ENCODE measurements around the gene RASAL1.

Gene RASAL1

GRCh38 chr12:113086249-113087164 lies 49.1 kb downstream of the RASAL1 start:
- no peak for DNase-seq
- intact Hi-C loops (cut with DNase I) = no loop called here

GRCh38 chr12:113083863-113084435 lies 51.6 kb downstream of the RASAL1 start:
- no peak for DNase-seq

GRCh38 chr12:113082486-113083148 lies 52.9 kb downstream of the RASAL1 start:
- peak in 1 of 10 donors; percentile 20 for DNase-seq
- intact Hi-C loops (cut with DNase I) = no loop called here

More at GRCh38 chr12:113083863-113084435, 51.6 kb downstream of the RASAL1 start:
- intact Hi-C loops (cut with DNase I) = no loop called here

- intact Hi-C loops (cut with DNase I) = no loop called here
- DNase-seq = no peak
Measured at GRCh38 chr12:113081873-113082272, 53.7 kb downstream of the RASAL1 start.

- DNase-seq = peak in 1 of 10 donors; percentile 61
- intact Hi-C loops (cut with DNase I) = no loop called here
Measured at GRCh38 chr12:113077859-113078255, 57.7 kb downstream of the RASAL1 start.

- peak in 1 of 10 donors; percentile 73 for DNase-seq
- intact Hi-C loops (cut with DNase I) = no loop called here
Measured at GRCh38 chr12:113077057-113077858, 58.3 kb downstream of the RASAL1 start.

- DNase-seq = no peak
- intact Hi-C loops (cut with DNase I) = no loop called here
Measured at GRCh38 chr12:113075137-113075683, 60.4 kb downstream of the RASAL1 start.

- no peak for DNase-seq
- intact Hi-C loops (cut with DNase I) = no loop called here
Measured at GRCh38 chr12:113073586-113073985, 62.0 kb downstream of the RASAL1 start.

GRCh38 chr12:113072136-113072535 lies 63.4 kb downstream of the RASAL1 start:
- intact Hi-C loops (cut with DNase I) = no loop called here
- no peak for DNase-seq

GRCh38 chr12:113071135-113072112 lies 64.1 kb downstream of the RASAL1 start:
- intact Hi-C loops (cut with DNase I) = no loop called here
- DNase-seq = peak in 6 of 10 donors; percentile 39 to 90 (median 60)

- intact Hi-C loops (cut with DNase I) = no loop called here
- DNase-seq = no peak
Measured at GRCh38 chr12:113070117-113070906, 65.2 kb downstream of the RASAL1 start.

- intact Hi-C loops (cut with DNase I) = no loop called here
- DNase-seq = no peak
Measured at GRCh38 chr12:113069751-113070116, 65.8 kb downstream of the RASAL1 start.

GRCh38 chr12:113069149-113069548 lies 66.4 kb downstream of the RASAL1 start:
- DNase-seq = no peak

GRCh38 chr12:113067987-113068935 lies 67.3 kb downstream of the RASAL1 start:
- intact Hi-C loops (cut with DNase I) = no loop called here
- DNase-seq = no peak

More at GRCh38 chr12:113069149-113069548, 66.4 kb downstream of the RASAL1 start:
- intact Hi-C loops (cut with DNase I) = no loop called here

GRCh38 chr12:113066813-113067400 lies 68.7 kb downstream of the RASAL1 start:
- intact Hi-C loops (cut with DNase I) = no loop called here
- peak in 8 of 10 donors; percentile 44 to 94 (median 66) for DNase-seq

- intact Hi-C loops (cut with DNase I) = no loop called here
- DNase-seq = no peak
Measured at GRCh38 chr12:113065126-113066007, 70.2 kb downstream of the RASAL1 start.
